Naive B cell (primary cell): Measurements from ENCODE around the gene CARD16. TPM values are rescaled to one million over a fixed set of nuclear protein-coding genes. Genes with fewer than 3 reads are reported as not detected.

Experiments used
- ATAC-seq, 2 donors: fragments of 150-1000 bp; cut with Tn5 transposase; 2 replicates each; pipeline ENCODE4 v1.10.0; 2021; ENCODE audit warnings: low read depth in 2 of 2, mild to moderate bottlenecking in 2 of 2, moderate library complexity in 2 of 2
- DNase-seq: peaks from one replicate; pipeline ENCODE4 v3.0.0; 2022
- H3K27ac Mint-ChIP-seq, 6 donors: one replicate each; pipeline ENCODE4 v1.8.0; 2020 to 2022; ENCODE audit warnings: mild to moderate bottlenecking in 6 of 6, mixed read lengths in 6 of 6, moderate library complexity in 5 of 6, inconsistent platforms in 2 of 6
- H3K27me3 Mint-ChIP-seq, 3 donors: one replicate each; pipeline ENCODE4 v1.8.0; 2021 to 2022; ENCODE audit warnings: mixed read lengths in 3 of 3, mild to moderate bottlenecking in 1 of 3
- H3K36me3 Mint-ChIP-seq, 2 donors: one replicate each; pipeline ENCODE4 v1.8.0; 2020 to 2022; ENCODE audit warnings: mixed read lengths in 2 of 2, inconsistent platforms in 1 of 2, mild to moderate bottlenecking in 1 of 2
- H3K4me1 Mint-ChIP-seq, 3 donors: one replicate each; pipeline ENCODE4 v1.8.0; 2020 to 2022; ENCODE audit warnings: mixed read lengths in 3 of 3, inconsistent platforms in 1 of 3, mild to moderate bottlenecking in 1 of 3, moderate library complexity in 1 of 3
- H3K4me3 Mint-ChIP-seq, 8 donors: one replicate each; pipeline ENCODE4 v1.8.0; 2020 to 2022; ENCODE audit warnings: mild to moderate bottlenecking in 8 of 8, mixed read lengths in 8 of 8, moderate library complexity in 8 of 8, inconsistent platforms in 2 of 8
- H3K9me3 Mint-ChIP-seq, 7 donors: one replicate each; pipeline ENCODE4 v1.8.0; 2020 to 2022; ENCODE audit warnings: mixed read lengths in 7 of 7, mild to moderate bottlenecking in 5 of 7, inconsistent platforms in 2 of 7, moderate library complexity in 1 of 7
- polyA plus RNA-seq, 6 donors: library from polyadenylated mRNA; unstranded; fragments of 300-500 nt; fragmentation: Illumina TruSeq; gene quantifications; one replicate each; pipeline ENCODE4 v1.2.3, GENCODE V29; 2021; ENCODE audit warnings: low read depth in 6 of 6

CARD16 gene
- polyA plus RNA-seq, 6 donors from 2014 or later, result 178 to 246 (median 207) TPM

DNA sequence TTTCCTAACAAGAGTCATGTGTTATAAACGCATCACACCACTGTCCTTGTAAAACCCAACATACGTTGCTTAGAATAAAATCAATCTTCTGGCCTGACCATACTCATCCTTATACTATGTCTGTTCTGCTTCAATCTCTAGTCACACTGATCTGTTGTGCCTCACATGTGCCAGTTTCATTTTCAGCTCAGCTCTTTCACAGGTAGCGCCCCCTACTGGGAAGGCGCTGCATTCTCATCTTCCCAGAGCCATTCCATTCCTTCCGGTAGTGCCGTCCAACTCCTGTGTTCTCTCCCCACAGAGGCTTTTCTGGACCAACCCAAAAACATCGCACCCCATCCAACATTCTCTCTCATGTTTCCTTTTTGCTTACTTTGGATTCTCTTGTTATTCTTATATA is 44.3 kb downstream of the CARD16 start:
- ATAC-seq, result peak; percentile 73 to 90
- Mint-ChIP-seq H3K27ac (peak overlapping the region in 3 of 6 donors; percentile 19 to 48 (median 29)), H3K27me3 (no peaks in the 10 kb centered on the region), H3K36me3 (no peaks in the 10 kb centered on the region), H3K4me3 (no peak overlapping the region), H3K4me1 (peaks cover 4 to 8% (median 8%) of the 10 kb centered on the region in 3 donors), H3K9me3 (no peaks in the 10 kb centered on the region)
- peak; percentile 37 for DNase-seq

DNA sequence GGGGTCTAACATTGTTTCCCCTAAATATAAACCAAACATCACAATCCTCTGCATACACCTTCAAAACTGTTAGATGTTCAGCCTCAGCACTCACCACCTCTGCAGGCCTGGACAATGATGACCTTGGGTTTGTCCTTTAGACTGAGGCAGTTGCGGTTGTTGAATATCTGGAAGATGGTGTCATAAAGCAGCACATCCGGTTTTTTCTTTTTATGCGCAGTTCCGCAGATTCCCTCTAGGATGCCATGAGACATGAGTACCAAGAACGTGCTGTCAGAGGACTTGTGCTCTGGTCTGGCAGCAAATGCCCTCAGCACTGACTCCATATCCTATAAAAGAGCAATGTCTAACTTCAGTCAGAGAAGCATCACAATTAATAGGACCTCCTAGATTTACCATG is 45.0 kb downstream of the CARD16 start:
- Mint-ChIP-seq H3K4me3 (no peak overlapping the region), H3K9me3 (no peaks in the 10 kb centered on the region)
- DNase-seq, result no peak

DNA sequence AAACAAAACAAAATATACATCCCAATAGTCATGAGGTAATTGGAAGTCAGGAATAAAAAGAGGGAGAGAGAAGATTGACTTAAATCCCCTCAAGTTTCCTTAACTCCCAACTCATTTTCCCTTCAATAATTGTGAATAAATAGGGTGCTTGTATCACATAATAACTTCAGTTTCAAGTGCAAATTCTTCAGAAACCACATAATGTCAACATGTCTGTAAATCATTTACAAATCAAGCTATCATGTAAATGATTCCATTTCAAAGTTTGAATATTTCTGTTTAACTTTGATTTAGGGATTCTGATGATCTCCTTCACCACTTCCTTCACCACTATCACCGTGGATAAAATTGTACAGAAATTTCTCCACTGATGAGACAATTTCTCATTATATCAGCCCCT is 45.4 kb downstream of the CARD16 start:
- ATAC-seq, result no peak
- Mint-ChIP-seq H3K4me3 (no peak overlapping the region), H3K9me3 (peaks cover 0 to 4% (median 0%) of the 10 kb centered on the region in 7 donors), H3K4me1 (peaks cover 4 to 8% (median 8%) of the 10 kb centered on the region in 3 donors), H3K36me3 (no peaks in the 10 kb centered on the region), H3K27me3 (no peaks in the 10 kb centered on the region), H3K27ac (no peak overlapping the region)
- no peak for DNase-seq

More for the DNA sequence above, 45.0 kb downstream of the CARD16 start:
- ATAC-seq, result peak in 1 of 2 donors; percentile 37
- Mint-ChIP-seq H3K27me3 (no peaks in the 10 kb centered on the region), H3K36me3 (no peaks in the 10 kb centered on the region), H3K27ac (no peak overlapping the region), H3K4me1 (peaks cover 4 to 8% (median 8%) of the 10 kb centered on the region in 3 donors)

DNA sequence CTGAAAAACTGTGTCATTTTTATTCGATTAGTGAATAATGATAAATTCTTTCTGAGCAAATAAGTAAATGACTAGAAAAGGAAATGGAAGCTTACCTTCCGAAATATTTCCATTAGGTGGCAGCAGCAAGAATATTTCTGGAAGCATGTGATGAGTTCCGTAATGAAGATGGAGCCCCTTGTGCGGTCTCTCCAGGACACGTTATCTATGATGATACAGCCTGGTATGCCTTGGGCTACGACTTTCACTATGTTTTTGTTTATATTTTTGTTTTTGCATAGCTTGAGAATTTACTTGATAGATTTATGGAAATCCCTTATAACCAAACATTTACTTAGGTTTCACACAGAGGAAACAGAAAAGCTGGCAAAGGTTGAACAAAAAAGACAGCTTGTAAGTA is 47.8 kb downstream of the CARD16 start:
- Mint-ChIP-seq H3K4me1 (peaks cover 4 to 8% (median 8%) of the 10 kb centered on the region in 3 donors), H3K27ac (no peak overlapping the region), H3K9me3 (peaks cover 0 to 7% (median 0%) of the 10 kb centered on the region in 7 donors), H3K27me3 (no peaks in the 10 kb centered on the region), H3K4me3 (no peak overlapping the region), H3K36me3 (no peaks in the 10 kb centered on the region)
- ATAC-seq (no peak), DNase-seq (no peak)

DNA sequence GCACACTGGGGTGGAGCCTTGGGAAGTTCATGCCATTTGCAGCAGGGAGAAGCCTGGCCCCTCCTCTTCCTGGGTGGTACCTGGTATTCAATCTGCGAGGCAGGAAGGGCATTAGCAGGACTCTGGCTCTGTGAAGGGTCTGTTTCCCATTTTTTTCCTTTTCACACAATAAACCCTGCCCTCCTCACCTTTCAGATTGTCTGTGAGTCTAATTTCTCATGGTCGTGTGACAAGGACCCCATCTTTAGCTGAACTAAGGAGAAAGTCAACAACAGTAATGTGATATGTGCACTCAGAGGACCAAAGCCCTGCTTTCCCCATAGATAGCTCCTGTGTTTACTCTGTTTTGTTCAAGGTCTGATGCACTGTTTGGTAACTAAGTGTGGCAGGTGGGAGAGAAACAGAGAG is 50.1 kb downstream of the CARD16 start:
- Mint-ChIP-seq H3K9me3 (peaks cover 0 to 7% (median 0%) of the 10 kb centered on the region in 7 donors), H3K4me1 (no peaks in the 10 kb centered on the region), H3K36me3 (no peaks in the 10 kb centered on the region), H3K27me3 (no peaks in the 10 kb centered on the region), H3K4me3 (no peak overlapping the region), H3K27ac (no peak overlapping the region)
- DNase-seq (no peak), ATAC-seq (no peak)

DNA sequence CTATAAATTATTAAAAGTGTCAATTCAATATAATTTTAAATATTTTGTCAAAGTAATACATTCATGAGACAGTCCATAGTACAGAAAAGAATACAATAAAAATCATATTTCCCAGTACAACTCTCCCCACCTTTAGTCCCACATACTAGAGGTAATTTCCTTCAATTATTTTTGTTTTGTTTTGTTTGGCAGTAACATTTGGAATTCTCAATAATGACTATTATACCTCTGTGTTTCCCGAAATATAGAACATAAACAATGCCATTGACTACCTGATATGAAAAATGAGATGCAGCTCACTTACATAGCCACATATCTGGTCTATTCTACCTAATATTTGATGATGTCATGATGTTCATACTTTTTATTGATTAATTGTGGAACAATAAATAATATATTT is 52.4 kb downstream of the CARD16 start:
- ATAC-seq (no peak), DNase-seq (no peak)
- H3K9me3 Mint-ChIP-seq, result peaks cover 0 to 12% (median 5%) of the 10 kb centered on the region in 7 donors
- peaks cover 0 to 4% of the 10 kb centered on the region in 2 donors for H3K36me3 Mint-ChIP-seq
- no peak overlapping the region for H3K4me3 Mint-ChIP-seq
- H3K27me3 Mint-ChIP-seq, result peaks cover 0 to 8% (median 0%) of the 10 kb centered on the region in 3 donors
- H3K27ac Mint-ChIP-seq, result no peak overlapping the region
- H3K4me1 Mint-ChIP-seq, result no peaks in the 10 kb centered on the region

DNA sequence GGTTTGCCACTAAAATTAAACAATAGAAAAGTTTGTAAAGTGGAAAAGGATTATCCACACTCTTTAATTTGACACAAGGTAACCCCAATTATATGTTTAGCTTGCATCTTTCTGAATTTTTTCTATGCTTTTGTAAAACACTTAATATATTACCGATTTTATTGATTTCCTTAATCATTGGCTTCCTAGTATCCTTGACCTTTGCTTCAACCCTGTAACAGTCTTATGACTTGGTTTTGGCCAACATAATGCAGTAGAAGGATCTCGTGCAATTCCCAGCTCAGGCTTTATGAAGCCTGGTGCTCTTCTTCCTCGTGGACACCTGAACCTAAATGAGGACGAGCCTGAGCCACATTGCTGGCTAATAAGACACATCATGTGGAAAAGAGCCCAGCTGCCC is 53.1 kb downstream of the CARD16 start:
- ATAC-seq (no peak), DNase-seq (no peak)
- H3K9me3 Mint-ChIP-seq, result peaks cover 0 to 15% (median 5%) of the 10 kb centered on the region in 7 donors
- no peaks in the 10 kb centered on the region for H3K4me1 Mint-ChIP-seq
- peak overlapping the region in 1 of 6 donors; percentile 47 for H3K27ac Mint-ChIP-seq
- H3K27me3 Mint-ChIP-seq, result peaks cover 0 to 16% (median 0%) of the 10 kb centered on the region in 3 donors
- no peak overlapping the region for H3K4me3 Mint-ChIP-seq
- peaks cover under 1 to 4% of the 10 kb centered on the region in 2 donors for H3K36me3 Mint-ChIP-seq

Other genes with a start within 250 kb of the CARD16 start
- under 1 TPM in 2 of 6 donors, not detected in 4; 0.31 to 0.45 TPM for gene CASP12, start 146.9 kb downstream of the CARD16 start, polyA plus RNA-seq
- gene CASP4, start 76.8 kb downstream of the CARD16 start, polyA plus RNA-seq, result 100 to 1,000 TPM; 109 to 134 (median 118) TPM
- not detected for gene CASP5, start 22.2 kb downstream of the CARD16 start, polyA plus RNA-seq
- 10 to 100 TPM; 64.3 to 96.3 (median 73.6) TPM for gene CASP1, start 10.2 kb downstream of the CARD16 start, polyA plus RNA-seq
- gene CARD18, start 94.4 kb upstream of the CARD16 start, polyA plus RNA-seq, result not detected